NCI-H2196 treated with DMSO at 0.1 percent for 48 hours (cell line): ENCODE results near the gene FSTL4.
"Not testable (repeated sequence)": the region's sequence is repeated elsewhere in the genome, so short reads cannot be mapped to it uniquely, and the experiment has no call there.

Experiments
- DNase-seq: peaks from one replicate; lab custom pipeline; 2025; ENCODE audit not compliant: unreplicated experiment; lab: John Stamatoyannopoulos, UW

FSTL4 gene

GRCh38 chr5:133409210-133409674 lies 203.1 kb downstream of the FSTL4 start:
- no peak for DNase-seq

DNA sequence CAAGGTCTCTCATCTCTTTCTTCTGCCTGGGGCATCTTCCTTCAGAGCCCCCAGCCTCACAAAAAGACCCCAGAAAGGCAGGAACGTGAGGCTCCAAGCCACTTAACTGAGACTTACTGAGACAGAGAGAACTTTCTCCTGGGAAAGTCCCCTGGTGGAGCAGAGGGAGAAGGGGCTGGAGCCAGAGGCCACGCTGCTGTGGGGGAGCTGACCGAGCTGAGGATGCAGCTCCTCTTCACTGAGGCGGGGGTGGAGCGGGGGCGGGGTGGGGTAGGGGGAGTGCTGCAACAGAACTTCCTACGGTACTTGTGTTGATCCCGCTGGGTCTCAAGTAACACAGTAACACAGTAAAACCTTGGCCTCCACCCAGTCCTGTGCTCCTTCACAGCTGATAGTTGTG lies 204.0 kb downstream of the FSTL4 start:
- DNase-seq: no peak

DNA sequence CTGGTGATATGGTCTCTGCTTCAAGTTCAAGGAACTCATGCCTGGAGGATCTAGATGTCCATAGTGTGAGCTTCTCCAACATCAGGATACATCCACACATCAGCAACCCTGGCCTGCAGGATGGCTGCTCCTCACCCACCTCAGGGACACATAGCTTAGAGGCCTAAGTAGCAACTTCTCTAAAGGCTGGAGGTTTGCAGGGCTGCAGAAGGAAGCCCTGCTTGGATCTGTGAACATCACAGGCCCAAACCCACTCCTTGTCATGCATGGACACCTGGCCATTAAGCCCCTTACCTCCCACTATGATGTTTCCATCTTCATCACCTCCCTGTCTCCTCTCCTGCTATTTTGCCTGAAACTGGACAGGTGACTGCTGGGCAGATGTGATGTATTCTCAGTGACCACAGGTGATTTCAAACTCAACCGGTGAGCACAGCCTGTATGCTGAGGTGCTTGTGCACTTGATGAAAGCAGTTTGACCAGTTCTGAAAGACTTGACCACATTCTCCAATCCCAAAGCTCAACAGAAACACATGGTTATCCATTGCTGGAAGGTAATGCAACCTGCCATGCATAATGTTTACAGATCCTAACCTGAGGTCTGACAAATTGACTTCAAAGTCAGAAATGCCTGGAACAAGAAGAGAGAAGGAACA lies 205.2 kb downstream of the FSTL4 start:
- no peak for DNase-seq

GRCh38 chr5:133406208-133406976 lies 205.9 kb downstream of the FSTL4 start:
- no peak for DNase-seq

GRCh38 chr5:133405275-133406034 lies 206.9 kb downstream of the FSTL4 start:
- no peak for DNase-seq

- no peak for DNase-seq
These were observed 207.6 kb downstream of the FSTL4 start for GRCh38 chr5:133404724-133405123.

- no peak for DNase-seq
These were observed 208.5 kb downstream of the FSTL4 start for GRCh38 chr5:133403741-133404364.

- DNase-seq: no peak
These were observed 209.6 kb downstream of the FSTL4 start for GRCh38 chr5:133402775-133403174.

DNA sequence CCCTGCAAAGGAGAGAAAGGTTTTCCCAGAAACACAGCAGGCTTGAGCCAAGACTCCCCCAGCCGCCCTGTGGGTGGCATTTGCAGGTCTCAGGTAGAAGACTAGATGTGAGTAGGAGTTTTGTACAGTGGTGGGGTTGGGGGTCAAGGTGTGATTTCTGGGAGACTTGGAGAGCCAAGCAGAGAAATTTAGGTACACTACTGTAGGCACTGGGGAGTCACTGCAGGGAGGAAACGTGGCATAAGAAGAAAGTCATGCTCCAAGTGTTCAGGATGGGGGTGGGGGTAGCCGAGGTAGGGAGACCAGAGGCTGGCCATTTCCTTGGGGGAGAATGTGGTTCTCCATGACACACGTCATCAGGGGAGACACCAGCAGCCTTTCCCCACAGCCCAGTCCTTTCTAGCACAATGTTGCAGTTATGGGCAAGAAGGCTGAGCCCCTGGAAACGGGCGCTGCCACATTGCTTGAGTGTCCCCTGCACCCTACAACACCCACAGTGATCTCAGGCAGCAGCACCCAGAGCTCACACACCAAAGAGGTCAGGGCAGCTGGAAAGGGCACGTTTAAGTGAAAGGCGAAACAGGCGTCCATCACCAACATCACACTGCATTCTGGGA lies 210.5 kb downstream of the FSTL4 start:
- DNase-seq: no peak

- no peak for DNase-seq
These were observed 211.4 kb downstream of the FSTL4 start for GRCh38 chr5:133400831-133401351.

GRCh38 chr5:133400120-133400519 lies 212.2 kb downstream of the FSTL4 start:
- DNase-seq: no peak

DNA sequence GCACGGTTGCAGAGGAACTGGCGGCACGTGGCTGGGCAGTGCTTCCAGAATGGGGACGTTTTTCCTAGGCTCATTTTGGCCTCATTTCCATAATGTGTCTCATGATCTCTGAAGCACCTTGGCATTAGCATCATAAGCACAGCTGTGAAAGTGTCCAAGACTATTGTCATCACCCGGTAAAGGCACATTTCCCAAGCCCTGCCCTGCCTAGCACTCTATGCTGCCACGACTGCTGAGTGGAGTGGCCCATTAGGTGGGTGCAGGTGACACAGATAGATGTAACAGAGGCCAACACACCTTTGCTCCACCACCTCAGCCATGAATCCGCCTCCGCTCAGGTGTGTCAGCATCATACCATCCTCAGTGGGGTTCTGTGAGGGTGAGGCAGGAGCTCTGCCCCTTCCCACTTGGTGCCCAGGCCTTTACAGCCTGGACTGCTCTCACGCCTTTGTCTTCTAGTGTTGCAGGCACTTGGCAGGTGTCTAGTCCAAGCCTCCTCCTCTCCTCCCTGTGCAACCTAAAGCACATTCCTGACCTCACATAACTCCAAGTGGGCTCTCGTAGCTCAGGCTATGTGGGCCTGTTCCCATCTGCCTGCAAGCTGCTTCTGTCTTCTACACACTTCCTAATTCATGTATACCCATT lies 213.0 kb downstream of the FSTL4 start:
- DNase-seq: no peak

- DNase-seq: no peak
These were observed 213.7 kb downstream of the FSTL4 start for GRCh38 chr5:133398646-133399101.

DNA sequence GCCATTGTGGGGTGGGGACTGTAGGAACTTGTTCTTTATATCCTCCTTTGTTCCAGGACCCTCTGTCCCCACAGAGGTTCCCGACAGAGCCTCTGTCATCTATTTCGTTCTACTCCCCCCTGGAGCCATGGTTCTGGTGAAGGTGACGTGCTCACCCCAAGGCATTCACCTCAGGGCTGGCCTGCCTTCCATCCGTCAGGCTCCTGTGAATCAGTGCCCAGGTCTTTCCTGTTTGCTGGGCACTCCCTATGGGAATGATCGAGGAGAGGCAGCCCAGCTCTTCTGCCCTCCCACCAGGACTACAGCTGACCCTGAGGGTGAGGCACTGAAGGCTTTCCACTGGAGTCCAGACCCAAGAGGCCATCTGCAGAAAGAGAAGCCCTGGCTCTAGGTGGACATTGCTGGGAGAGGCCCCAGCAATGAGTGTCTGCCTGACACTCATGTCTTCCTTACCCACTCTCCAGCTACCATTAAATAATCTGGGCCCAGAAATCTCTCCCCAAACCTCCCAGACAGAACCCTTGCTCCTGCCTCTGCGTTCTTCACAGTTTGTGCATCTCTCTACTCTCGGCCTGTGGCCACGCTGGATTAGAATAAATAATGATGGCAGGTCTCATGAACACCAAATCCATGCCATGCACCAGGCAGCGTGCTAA lies 214.2 kb downstream of the FSTL4 start:
- no peak for DNase-seq

DNA sequence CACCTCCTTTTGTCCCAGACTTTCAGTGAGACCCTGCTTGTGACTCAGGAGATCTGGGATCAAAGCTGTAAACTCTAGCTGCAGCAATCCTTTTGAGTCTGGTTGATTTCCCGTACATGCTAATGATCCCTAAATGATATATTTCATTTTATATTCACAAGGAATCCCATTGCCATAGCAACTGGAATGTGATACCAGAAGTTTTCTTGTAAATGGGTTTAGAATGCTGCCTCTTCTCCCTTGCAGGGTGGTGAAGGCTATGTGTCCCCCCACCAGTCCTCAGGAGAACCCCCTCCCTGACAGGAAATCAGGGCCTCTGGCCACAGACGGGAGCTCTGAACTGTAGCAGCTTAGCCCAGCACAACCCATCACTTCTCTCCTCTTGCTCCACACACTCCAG lies 215.0 kb downstream of the FSTL4 start:
- DNase-seq: no peak

DNA sequence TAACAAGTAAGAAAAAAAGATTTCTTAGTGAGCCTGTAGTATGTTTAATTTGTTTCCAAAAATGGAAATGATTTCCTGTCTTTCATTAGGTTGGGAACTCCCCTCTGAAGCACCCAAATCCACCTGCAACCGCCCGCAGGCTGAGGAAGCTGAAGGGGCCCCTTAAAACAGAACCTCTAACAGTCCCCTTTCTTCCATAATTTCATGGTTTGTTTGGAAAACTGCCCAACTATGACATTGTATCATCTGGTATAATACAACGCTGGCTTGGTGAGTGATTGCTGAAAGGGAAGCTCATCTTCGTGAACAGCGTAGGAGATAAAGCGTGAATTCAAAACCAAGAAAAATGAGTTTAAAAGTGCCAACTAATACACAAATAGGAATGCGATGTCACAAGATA lies 215.5 kb downstream of the FSTL4 start:
- DNase-seq: no peak

DNA sequence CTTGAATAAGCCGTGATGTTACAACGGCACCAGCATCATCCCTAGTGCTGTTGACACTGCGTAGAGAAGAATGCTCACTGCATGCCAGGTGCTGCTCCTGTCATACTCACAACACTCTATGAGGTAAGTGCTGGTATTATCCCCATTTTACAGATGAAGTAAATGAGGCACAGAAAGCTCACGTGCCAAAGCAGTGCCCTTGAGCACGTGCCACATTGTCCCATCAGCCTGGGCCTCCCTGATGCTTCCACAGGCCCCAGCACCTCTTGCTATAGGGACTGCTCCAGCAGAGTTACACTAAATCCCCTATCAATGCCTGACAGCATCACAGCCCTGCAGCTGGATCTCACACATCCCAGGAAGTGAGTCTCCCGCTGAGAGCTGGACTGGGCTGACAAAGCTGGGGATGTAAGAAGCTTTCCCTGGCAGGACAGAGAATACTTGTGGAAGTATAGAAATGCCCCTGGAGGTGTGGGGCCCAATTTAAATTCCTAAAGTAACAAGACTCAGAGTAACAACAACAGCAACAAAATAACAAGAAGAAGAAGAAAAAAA lies 216.1 kb downstream of the FSTL4 start:
- DNase-seq: no peak

- not testable (repeated sequence) for DNase-seq
These were observed 217.1 kb downstream of the FSTL4 start for GRCh38 chr5:133395207-133395606.

DNA sequence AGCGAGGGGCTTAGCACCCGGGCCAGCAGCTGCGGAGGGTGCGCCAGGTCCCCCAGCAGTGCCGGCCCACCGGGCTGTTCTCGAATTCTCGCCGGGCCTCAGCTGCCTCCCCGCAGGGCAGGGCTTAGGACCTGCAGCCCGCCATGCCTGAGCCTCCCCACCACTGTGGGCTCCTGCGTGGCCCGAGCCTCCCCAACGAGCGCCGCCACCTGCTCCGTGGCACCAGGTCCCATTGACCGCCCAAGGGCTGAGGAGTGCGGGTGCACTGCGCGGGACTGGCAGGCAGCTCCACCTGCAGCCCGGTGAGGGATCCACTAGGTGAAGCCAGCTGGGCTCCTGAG lies 217.9 kb downstream of the FSTL4 start:
- not testable (repeated sequence) for DNase-seq
